ENCODE data around the gene TMEM141.
A peak's percentile ranks its signal among the peaks of the same experiment; 100 is the strongest.
"Not testable (repeated sequence)": the region's sequence is repeated elsewhere in the genome, so short reads cannot be mapped to it uniquely, and the experiment has no call there.

The TMEM141 gene

DNA sequence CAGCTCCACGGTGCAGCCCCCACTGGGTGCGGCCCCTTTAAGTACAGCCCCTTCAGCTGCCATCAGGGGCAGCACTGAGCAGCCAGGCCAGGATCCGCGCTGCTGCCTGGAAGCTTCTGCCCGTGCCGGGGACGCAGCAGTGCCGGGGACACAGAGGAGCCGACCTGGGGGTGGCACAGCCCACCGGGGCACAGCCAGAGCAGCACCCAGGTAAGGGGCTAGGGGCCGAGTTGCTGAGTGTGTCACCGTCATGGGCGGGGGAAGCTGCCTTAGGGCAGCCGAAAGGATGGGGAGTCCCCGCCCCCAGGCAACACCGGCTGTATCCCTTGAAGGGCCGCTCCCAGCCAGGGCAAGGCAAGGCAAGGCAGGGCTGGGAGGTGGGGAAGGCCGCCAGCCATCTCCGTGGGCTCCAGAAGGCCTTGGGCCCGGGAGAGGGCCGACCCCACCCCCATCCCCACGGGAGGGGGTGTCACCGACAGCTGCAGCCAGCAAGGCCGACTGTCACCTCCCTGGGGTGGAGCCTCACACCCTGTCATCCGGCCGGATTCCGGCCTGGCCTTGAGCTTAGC, 51.3 kb downstream of the TMEM141 start, which contains the start of gene AJM1:
TSS of gene AJM1 (plus strand) at position 99 of the 569 bp plus-strand sequence. CDS start 1,937 bp downstream, outside the sequence.
- H3K9me3 ChIP-seq (ENCODE audit: insufficient read depth, low read length); H3K27me3 ChIP-seq (ENCODE audit: low read depth, low read length); H2AFZ ChIP-seq (ENCODE audit: low read depth, low read length); H4K20me1 ChIP-seq (ENCODE audit: insufficient read depth, low read length); H3K4me1 ChIP-seq (ENCODE audit: low read length); H3K79me2 ChIP-seq (ENCODE audit: low read length); H3K36me3 ChIP-seq (replicated peaks; ENCODE audit: low read depth, low read length); H3K27ac ChIP-seq (ENCODE audit: low read length): not testable (repeated sequence)
- H3K9ac ChIP-seq (ENCODE audit: low read length): peak within 1 kb of the TSS; percentile 47
- peak within 1 kb of the TSS; percentile 98 for H3K4me2 ChIP-seq (ENCODE audit: low read length)
- H3K4me3 ChIP-seq (ENCODE audit: low read length): peak within 1 kb of the TSS; percentile 93
- TF ChIP-seq CTCF (IDR thresholded peaks at IDR 0.05; ENCODE audit: low read depth, low read length): peak; percentile 71

Data from OCI-LY3 (cell line).